K562 (cell line): ENCODE measurements around the gene UBASH3A. TPM values are rescaled to one million over a fixed set of nuclear protein-coding genes. Genes with fewer than 3 reads are reported as not detected.

Source experiments
- BDP1 ChIP-seq: IDR thresholded peaks from 3 replicates; pipeline ENCODE4 v1.6.1; 2011; ENCODE audit not compliant: insufficient read length, insufficient read depth
- CBX1 ChIP-seq: sonication (generic); IDR thresholded peaks from 2 replicates; pipeline ENCODE4 v1.6.1; 2016; ENCODE audit warnings: antibody characterized with exemption, low read depth, mild to moderate bottlenecking
- CCNT2 ChIP-seq: IDR thresholded peaks from 2 replicates; pipeline ENCODE4 v1.6.1; 2011; ENCODE audit warnings: borderline replicate concordance, low read depth, mild to moderate bottlenecking, moderate library complexity, mixed read lengths, low read length; ENCODE audit not compliant: insufficient read length; ENCODE audit errors: extremely low read depth
- ELF1 ChIP-seq: fragments of 200-800 bp; sonication (Bioruptor generic); IDR thresholded peaks from 2 replicates; pipeline ENCODE4 v1.6.1; 2016; ENCODE audit warnings: missing genetic modification characterization, missing compliant biosample characterization
- ETS2 ChIP-seq: IDR thresholded peaks from 2 replicates; pipeline ENCODE4 v1.6.1; 2016; ENCODE audit warnings: borderline replicate concordance, missing genetic modification characterization, mild to moderate bottlenecking, moderate library complexity, missing compliant biosample characterization; ENCODE audit not compliant: poor library complexity, severe bottlenecking
- FUS ChIP-seq: fragments of 200-400 bp; formaldehyde crosslinking; optimal IDR thresholded peaks from 2 replicates; pipeline ENCODE3; 2017; ENCODE audit warnings: low read depth, low read length
- GABPA ChIP-seq: fragments of 200-800 bp; sonication (Bioruptor generic); conservative IDR thresholded peaks from 2 replicates; pipeline ENCODE4 v1.6.1; 2016; ENCODE audit warnings: low read depth, missing genetic modification characterization, missing compliant biosample characterization
- HDAC2 ChIP-seq: fragments of 450-650 bp; IDR thresholded peaks from 2 replicates; pipeline ENCODE4 v1.6.1; 2016; ENCODE audit warnings: mild to moderate bottlenecking
- KDM1A ChIP-seq, 2 experiments: fragments of 450-650 bp; IDR thresholded peaks; 2 replicates each; pipeline ENCODE4 v1.6.1; 2016; ENCODE audit warnings: mild to moderate bottlenecking in 2 of 2
- KLF6 ChIP-seq: fragments of 250-450 bp; sonication (Bioruptor Pico); IDR thresholded peaks from 2 replicates; pipeline ENCODE4 v1.4.0; 2020; ENCODE audit warnings: mild to moderate bottlenecking, moderate library complexity, borderline replicate concordance
- LARP7 ChIP-seq: fragments of 450-650 bp; IDR thresholded peaks from 2 replicates; pipeline ENCODE4 v1.6.1; 2016
- MAFG ChIP-seq: fragments of 450-650 bp; conservative IDR thresholded peaks from 2 replicates; pipeline ENCODE4 v1.6.1; 2016; ENCODE audit warnings: missing genetic modification characterization, missing compliant biosample characterization
- MED1 ChIP-seq: sonication (generic); formaldehyde crosslinking; IDR thresholded peaks from 2 replicates; pipeline ENCODE4 v1.8.1; 2023; ENCODE audit warnings: missing genetic modification reagents, borderline replicate concordance
- MEF2D ChIP-seq: conservative IDR thresholded peaks from 2 replicates; pipeline ENCODE4 v1.6.1; 2016; ENCODE audit warnings: low read depth, missing genetic modification characterization, missing compliant biosample characterization
- POLR2H ChIP-seq: IDR thresholded peaks from 2 replicates; pipeline ENCODE4 v1.6.1; 2016; ENCODE audit warnings: missing genetic modification characterization, low read depth, mild to moderate bottlenecking, control low read depth, missing compliant biosample characterization, moderate library complexity
- RFX1 ChIP-seq: fragments of 450-650 bp; IDR thresholded peaks from 2 replicates; pipeline ENCODE4 v1.6.1; 2016; ENCODE audit warnings: mild to moderate bottlenecking, moderate library complexity
- SMARCA5 ChIP-seq: fragments of 450-650 bp; IDR thresholded peaks from 2 replicates; pipeline ENCODE4 v1.6.1; 2016
- ZNF41 ChIP-seq: fragments of 250-450 bp; sonication (Bioruptor Pico); conservative IDR thresholded peaks from 2 replicates; pipeline ENCODE4 v1.4.0; 2020; ENCODE audit warnings: mild to moderate bottlenecking
- ZNF644 ChIP-seq: fragments of 200-800 bp; sonication (Bioruptor generic); IDR thresholded peaks from 2 replicates; pipeline ENCODE4 v1.6.1; 2016; ENCODE audit warnings: low read depth, missing genetic modification characterization, missing compliant biosample characterization
- ZNF75A ChIP-seq: fragments of 450-650 bp; formaldehyde crosslinking; IDR thresholded peaks from 2 replicates; pipeline ENCODE4 v1.4.0; 2020; ENCODE audit warnings: mild to moderate bottlenecking
- polyA plus RNA-seq, 8 experiments: library from polyadenylated mRNA; depleted of rRNA in 4 of 8; stranded (reverse) in 5 of 8; unstranded in 3 of 8; fragments of >200 nt; fragmentation: Nextera tagmentation in 2 of 8; fragmentation: Illumina TruSeq in 1 of 8; extraction: Ambion mirVana in 2 of 8; extraction: Trizol in 1 of 8; gene quantifications; 2 replicates each; pipeline versions ENCODE4 v1.2.1 to v1.2.3, GENCODE V29; 2011 to 2014; ENCODE audit warnings: inconsistent platforms in 1 of 8, missing spikeins in 1 of 8
- total RNA-seq, 7 experiments: library from RNA; depleted of rRNA in 6 of 7; stranded (reverse); fragments of >200 nt in 6 of 7; fragmentation: Illumina TruSeq in 2 of 7; extraction: Trizol in 2 of 7; gene quantifications; 2 replicates each; pipeline versions ENCODE4 v1.2.1 to v1.2.3, GENCODE V29; 2011 to 2021; ENCODE audit warnings: low replicate concordance in 1 of 7
- TF ChIP-seq, protein P1 (sequence below): fragments of 250-450 bp; sonication (Bioruptor Pico); IDR thresholded peaks from 2 replicates; pipeline ENCODE4 v1.4.0; 2020
- TF ChIP-seq, protein P2 (sequence below): sonication (generic); formaldehyde crosslinking; IDR thresholded peaks from 2 replicates; pipeline ENCODE4 v1.8.1; 2023; ENCODE audit warnings: mild to moderate bottlenecking, missing genetic modification reagents
- TF ChIP-seq, protein P3 (sequence below): conservative IDR thresholded peaks from 2 replicates; pipeline ENCODE4 v1.6.1; 2011; ENCODE audit warnings: low read depth, mild to moderate bottlenecking, low read length; ENCODE audit not compliant: control insufficient read depth

UBASH3A gene
- total and polyA plus RNA-seq, 9 of the 15 experiments (the other 6 are each of a cell fraction or from before 2014, with no cell fraction given) = 0.23 to 1.8 (median 1.1) TPM

DNA sequence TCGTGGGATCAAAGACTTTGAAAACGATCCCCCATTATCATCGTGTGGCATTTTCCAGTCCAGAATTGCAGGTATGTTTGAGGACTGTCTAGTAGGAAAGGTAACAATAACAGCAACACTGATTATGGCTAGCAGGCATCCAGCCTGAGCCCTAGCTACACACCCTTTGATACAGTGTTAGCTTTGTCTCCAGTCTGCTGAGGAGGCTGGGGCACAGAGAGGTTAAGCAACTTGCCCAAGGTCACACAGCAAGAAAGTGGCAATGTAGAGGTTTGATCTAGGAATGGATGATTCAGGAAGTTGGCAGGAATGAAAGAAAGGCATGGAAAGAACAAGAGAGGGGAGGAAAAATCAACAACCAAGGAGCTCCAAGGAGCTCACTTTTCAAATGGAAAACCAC lies 31.2 kb downstream of the UBASH3A start (continued):
- TF ChIP-seq, protein P1, sequence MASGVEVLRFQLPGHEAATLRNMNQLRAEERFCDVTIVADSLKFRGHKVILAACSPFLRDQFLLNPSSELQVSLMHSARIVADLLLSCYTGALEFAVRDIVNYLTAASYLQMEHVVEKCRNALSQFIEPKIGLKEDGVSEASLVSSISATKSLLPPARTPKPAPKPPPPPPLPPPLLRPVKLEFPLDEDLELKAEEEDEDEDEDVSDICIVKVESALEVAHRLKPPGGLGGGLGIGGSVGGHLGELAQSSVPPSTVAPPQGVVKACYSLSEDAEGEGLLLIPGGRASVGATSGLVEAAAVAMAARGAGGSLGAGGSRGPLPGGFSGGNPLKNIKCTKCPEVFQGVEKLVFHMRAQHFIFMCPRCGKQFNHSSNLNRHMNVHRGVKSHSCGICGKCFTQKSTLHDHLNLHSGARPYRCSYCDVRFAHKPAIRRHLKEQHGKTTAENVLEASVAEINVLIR = no peak
- TF ChIP-seq ZNF75A (CRISPR knock-in tag) = no peak
- TF ChIP-seq, protein P2, sequence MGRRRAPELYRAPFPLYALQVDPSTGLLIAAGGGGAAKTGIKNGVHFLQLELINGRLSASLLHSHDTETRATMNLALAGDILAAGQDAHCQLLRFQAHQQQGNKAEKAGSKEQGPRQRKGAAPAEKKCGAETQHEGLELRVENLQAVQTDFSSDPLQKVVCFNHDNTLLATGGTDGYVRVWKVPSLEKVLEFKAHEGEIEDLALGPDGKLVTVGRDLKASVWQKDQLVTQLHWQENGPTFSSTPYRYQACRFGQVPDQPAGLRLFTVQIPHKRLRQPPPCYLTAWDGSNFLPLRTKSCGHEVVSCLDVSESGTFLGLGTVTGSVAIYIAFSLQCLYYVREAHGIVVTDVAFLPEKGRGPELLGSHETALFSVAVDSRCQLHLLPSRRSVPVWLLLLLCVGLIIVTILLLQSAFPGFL (CRISPR knock-in tag) = no peak
- TF ChIP-seq MAFG (tag) = no peak
- peak; percentile 93 for TF ChIP-seq SMARCA5
- TF ChIP-seq MEF2D (tag) = no peak
- peak; percentile 47; the same call in 1 of the 2 replicates for TF ChIP-seq HDAC2
- TF ChIP-seq BDP1 = no peak
- TF ChIP-seq RFX1 = no peak
- TF ChIP-seq GABPA (tag) = no peak
- TF ChIP-seq KLF6 = no peak
- no peak for TF ChIP-seq POLR2H
- TF ChIP-seq, protein P3, sequence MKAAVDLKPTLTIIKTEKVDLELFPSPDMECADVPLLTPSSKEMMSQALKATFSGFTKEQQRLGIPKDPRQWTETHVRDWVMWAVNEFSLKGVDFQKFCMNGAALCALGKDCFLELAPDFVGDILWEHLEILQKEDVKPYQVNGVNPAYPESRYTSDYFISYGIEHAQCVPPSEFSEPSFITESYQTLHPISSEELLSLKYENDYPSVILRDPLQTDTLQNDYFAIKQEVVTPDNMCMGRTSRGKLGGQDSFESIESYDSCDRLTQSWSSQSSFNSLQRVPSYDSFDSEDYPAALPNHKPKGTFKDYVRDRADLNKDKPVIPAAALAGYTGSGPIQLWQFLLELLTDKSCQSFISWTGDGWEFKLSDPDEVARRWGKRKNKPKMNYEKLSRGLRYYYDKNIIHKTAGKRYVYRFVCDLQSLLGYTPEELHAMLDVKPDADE = no peak
- no peak for TF ChIP-seq ETS2 (tag)
- TF ChIP-seq FUS = no peak
- peak; percentile 83 to 85 for TF ChIP-seq KDM1A (IDR thresholded peaks at IDR 0.05)
- TF ChIP-seq CBX1 = peak; percentile 77; the same call in 1 of the 2 replicates
- no peak for TF ChIP-seq ZNF644
- TF ChIP-seq CCNT2 = no peak
- TF ChIP-seq ELF1 (tag) = no peak
- no peak for TF ChIP-seq MED1 (CRISPR knock-in tag)
- TF ChIP-seq LARP7 = no peak
- TF ChIP-seq ZNF41 (CRISPR knock-in tag) = no peak
